B cell (primary cell): ENCODE data around the gene SIPA1. TPM values are rescaled to one million over a fixed set of nuclear protein-coding genes. Genes with fewer than 3 reads are reported as not detected.

Experiments
- ATAC-seq: fragments of 200-7000 bp; cut with Tn5 transposase; one replicate; pipeline ENCODE4 v1.10.0; 2021; ENCODE audit warnings: low read depth, mild to moderate bottlenecking, moderate number of reproducible peaks, moderate library complexity
- CTCF ChIA-PET: fragments of 350-600 bp; sonication (Branson Sonifier 250); formaldehyde crosslinking; loops from one replicate; lab custom pipeline; 2021; ENCODE audit warnings: antibody characterized with exemption, inconsistent platforms; lab: Charles Lee
- POLR2A ChIA-PET: fragments of 350-600 bp; sonication (Branson Sonifier 250); formaldehyde crosslinking; loops from one replicate; lab custom pipeline; 2021; ENCODE audit warnings: antibody characterized with exemption; lab: Charles Lee
- DNase-seq: peaks from one replicate; pipeline ENCODE4 v3.0.0; 2013
- H2AFZ ChIP-seq: 2 replicates; pipeline ENCODE4 v1.6.1; 2012; ENCODE audit warnings: mild to moderate bottlenecking, low read depth, low read length; ENCODE audit not compliant: insufficient read depth, poor library complexity, severe bottlenecking
- H3K27ac ChIP-seq, 2 donors: 1 replicate in 1 of 2; 2 replicates in 1 of 2; pipeline ENCODE4 v1.5.1; 2012 to 2013; ENCODE audit warnings: low read length in 2 of 2, mild to moderate bottlenecking in 2 of 2, moderate library complexity in 1 of 2
- H3K27me3 ChIP-seq, 4 experiments: fragments of 200-600 bp in 1 of 4; sonication (generic) in 1 of 4; replicated peaks in 1 of 4; 1 replicate in 2 of 4; 2 replicates in 2 of 4; pipeline versions ENCODE4 v1.6.1 to v1.7.0; 2013 to 2016; ENCODE audit warnings: low read length in 3 of 4, mild to moderate bottlenecking in 2 of 4, mixed read lengths in 1 of 4, moderate library complexity in 1 of 4; ENCODE audit not compliant: insufficient read depth in 4 of 4, control insufficient read depth in 3 of 4; ENCODE audit errors: control extremely low read depth in 1 of 4
- H3K36me3 ChIP-seq, 2 experiments: replicated peaks in 1 of 2; 1 replicate in 1 of 2; 2 replicates in 1 of 2; pipeline versions ENCODE4 v1.6.1 to v1.7.1; 2013; ENCODE audit warnings: low read length in 1 of 2; ENCODE audit not compliant: insufficient read depth in 2 of 2, control insufficient read depth in 1 of 2; ENCODE audit errors: control extremely low read depth in 1 of 2, extremely low read depth in 1 of 2
- H3K4me1 ChIP-seq, 2 donors: fragments of 200-600 bp in 1 of 2; sonication (generic) in 1 of 2; 1 replicate in 1 of 2; 2 replicates in 1 of 2; pipeline versions ENCODE4 v1.5.1 to v1.6.1; 2013 to 2017; ENCODE audit warnings: low read length in 2 of 2; ENCODE audit not compliant: control insufficient read depth in 2 of 2, insufficient read depth in 2 of 2
- H3K4me2 ChIP-seq: replicated peaks from 2 replicates; pipeline ENCODE3; 2012; ENCODE audit warnings: mild to moderate bottlenecking, low read depth, low read length; ENCODE audit not compliant: poor library complexity, severe bottlenecking
- H3K4me3 ChIP-seq, 5 experiments: fragments of 200-600 bp in 1 of 5; sonication (generic) in 1 of 5; 1 replicate in 3 of 5; 2 replicates in 2 of 5; pipeline versions ENCODE4 v1.5.1 to v1.7.0; 2011 to 2016; ENCODE audit warnings: low read length in 4 of 5, mild to moderate bottlenecking in 4 of 5, low read depth in 2 of 5, control low read depth in 1 of 5, moderate library complexity in 1 of 5; ENCODE audit not compliant: insufficient read depth in 1 of 5; ENCODE audit errors: control extremely low read depth in 1 of 5, extremely low read depth in 1 of 5
- H3K79me2 ChIP-seq: fragments of 200-600 bp; sonication (generic); one replicate; pipeline ENCODE4 v1.6.0; 2016; ENCODE audit warnings: low read length; ENCODE audit not compliant: control insufficient read depth, insufficient read depth
- H3K9ac ChIP-seq: fragments of 200-600 bp; sonication (generic); 2 replicates; pipeline ENCODE4 v1.6.1; 2017; ENCODE audit warnings: mild to moderate bottlenecking, low read length, moderate library complexity
- H3K9me3 ChIP-seq, 3 donors: one replicate each; pipeline versions ENCODE4 v1.6.1 to v1.7.1; 2013; ENCODE audit warnings: low read length in 2 of 3; ENCODE audit not compliant: control insufficient read depth in 2 of 3, insufficient read depth in 1 of 3; ENCODE audit errors: control extremely low read depth in 1 of 3
- H4K20me1 ChIP-seq: 2 replicates; pipeline ENCODE4 v1.6.0; 2012; ENCODE audit warnings: mild to moderate bottlenecking, low read length; ENCODE audit not compliant: insufficient read depth, control insufficient read depth, poor library complexity, severe bottlenecking
- H3K27ac Mint-ChIP-seq: one replicate; pipeline ENCODE4 v1.8.0; 2021; ENCODE audit warnings: mixed read lengths
- H3K27me3 Mint-ChIP-seq: one replicate; pipeline ENCODE4 v1.8.0; 2021; ENCODE audit warnings: mixed read lengths
- H3K4me1 Mint-ChIP-seq: one replicate; pipeline ENCODE4 v1.8.0; 2021; ENCODE audit warnings: mixed read lengths
- H3K4me3 Mint-ChIP-seq: one replicate; pipeline ENCODE4 v1.8.0; 2021; ENCODE audit warnings: mixed read lengths
- H3K9me3 Mint-ChIP-seq: one replicate; pipeline ENCODE4 v1.8.0; 2022; ENCODE audit warnings: mixed read lengths; ENCODE audit not compliant: insufficient read depth
- CTCF ChIP-seq: fragments of 200-600 bp; IDR thresholded peaks from one replicate; pipeline ENCODE4 v1.8.0; 2022; ENCODE audit warnings: antibody characterized with exemption, mild to moderate bottlenecking
- EZH2 ChIP-seq: IDR thresholded peaks from 2 replicates; pipeline ENCODE4 v1.6.1; 2012; ENCODE audit warnings: borderline replicate concordance, low read depth, mild to moderate bottlenecking, moderate library complexity, low read length; ENCODE audit not compliant: insufficient read depth, poor library complexity, severe bottlenecking
- WGBS: methylation state at CpG from one replicate; pipeline ENCODE4 v1.1.5; 2013; ENCODE audit warnings: missing lambda C conversion rate; ENCODE audit not compliant: insufficient coverage; 5-methylcytosine and 5-hydroxymethylcytosine counted together
- intact Hi-C: fragments of 100-400 bp; cut with micrococcal nuclease; formaldehyde crosslinking; loops from one replicate; pipeline ENCODE4 v1.10.0; 2022
- polyA plus RNA-seq: library from polyadenylated mRNA; depleted of rRNA; stranded (reverse); fragments of >200 nt; gene quantifications from 2 replicates; pipeline ENCODE4 v1.2.3, GENCODE V29; 2012
- total RNA-seq, 2 donors: library from RNA; stranded (reverse); fragments of 120-200 nt in 1 of 2; gene quantifications; 1 replicate in 1 of 2; 2 replicates in 1 of 2; pipeline versions ENCODE4 v1.2.3 to v1.2.4, GENCODE V29; 2013 to 2022

Gene SIPA1
- total and polyA plus RNA-seq, 2 donors (not counting 1 experiment from before 2014, with no cell fraction given): 314 to 448 TPM

GRCh38 chr11:65636108-65637031, 1.5 kb upstream of the SIPA1 start:
- no peaks in the 10 kb centered on the region for H3K27me3 Mint-ChIP-seq
- H3K27ac ChIP-seq: peak overlapping the region in 1 of 2 donors; percentile 100
- peaks cover 24 to 52% of the 10 kb centered on the region in 2 donors for H3K4me1 ChIP-seq
- POLR2A ChIA-PET: interaction anchor here (0.5 to 1.9 kb wide), 6 partner anchors 9 to 837 kb away, joined by 3 to 10 read pairs (median 5); no protein-coding TSS in a partner anchor
- peak overlapping the region; percentile 75 for H3K4me3 Mint-ChIP-seq
- WGBS: 97% methylated on average over 17 of the region's 28 CpGs
- CTCF ChIA-PET: interaction anchor here (1.0 to 7.4 kb wide), 2 partner anchors 10 to 11 kb away, joined by 3 to 86 read pairs; no protein-coding TSS in a partner anchor
- H3K27ac Mint-ChIP-seq: peak overlapping the region; percentile 61
- no peak overlapping the region for H2AFZ ChIP-seq
- DNase-seq (no peak), ATAC-seq (no peak)
- H3K9me3 Mint-ChIP-seq: no peaks in the 10 kb centered on the region
- H3K9ac ChIP-seq: no peak overlapping the region
- H3K36me3 ChIP-seq: peaks cover 0 to 40% of the 10 kb centered on the region in 2 experiments
- peaks cover 53% of the 10 kb centered on the region for H4K20me1 ChIP-seq
- no peaks in the 10 kb centered on the region for H3K27me3 ChIP-seq
- H3K9me3 ChIP-seq: no peaks in the 10 kb centered on the region
- H3K4me1 Mint-ChIP-seq: peaks cover 35% of the 10 kb centered on the region
- intact Hi-C loops: no loop called here
- H3K4me2 ChIP-seq: no peak overlapping the region
- H3K79me2 ChIP-seq: peaks cover 89% of the 10 kb centered on the region
- H3K4me3 ChIP-seq: no peak overlapping the region
- TF ChIP-seq EZH2: no peak
- no peak for TF ChIP-seq CTCF
